GM21825 (cell line): Measurements from ENCODE around the gene YIPF7.

ENCODE experiments used
- ATAC-seq: cut with Tn5 transposase; IDR thresholded peaks from one replicate; pipeline ENCODE4 v1.9.1; 2021; ENCODE audit warnings: mild to moderate bottlenecking, moderate library complexity; ENCODE audit not compliant: unreplicated experiment

The YIPF7 gene

DNA sequence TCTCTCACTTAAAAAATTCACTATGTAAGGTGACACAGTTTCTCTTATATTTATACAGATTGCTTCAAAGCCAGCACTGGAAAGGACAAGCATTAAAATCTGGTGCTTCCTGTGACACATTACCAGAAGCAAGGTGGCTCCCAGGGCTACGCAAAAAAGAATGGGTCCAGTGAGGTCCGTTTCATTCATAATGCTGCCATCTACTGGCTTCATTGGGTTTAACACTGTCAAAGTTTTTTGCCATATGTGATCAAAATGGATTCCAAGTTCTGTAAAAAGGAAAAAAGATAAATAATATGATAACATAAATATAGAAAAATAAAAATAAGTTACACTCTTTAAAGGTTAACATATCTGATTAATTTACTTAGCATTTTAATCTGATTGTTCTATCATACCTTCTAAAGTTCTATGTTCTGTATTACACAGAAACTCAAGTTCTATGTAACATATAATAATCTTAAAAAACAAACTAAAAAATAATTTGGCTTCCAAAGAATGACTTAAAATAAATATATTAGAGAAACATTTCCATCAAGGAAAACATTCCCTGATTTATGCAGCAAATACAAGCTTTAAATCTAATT is 22.1 kb downstream of the YIPF7 start:
- peak; percentile 98 for ATAC-seq

DNA sequence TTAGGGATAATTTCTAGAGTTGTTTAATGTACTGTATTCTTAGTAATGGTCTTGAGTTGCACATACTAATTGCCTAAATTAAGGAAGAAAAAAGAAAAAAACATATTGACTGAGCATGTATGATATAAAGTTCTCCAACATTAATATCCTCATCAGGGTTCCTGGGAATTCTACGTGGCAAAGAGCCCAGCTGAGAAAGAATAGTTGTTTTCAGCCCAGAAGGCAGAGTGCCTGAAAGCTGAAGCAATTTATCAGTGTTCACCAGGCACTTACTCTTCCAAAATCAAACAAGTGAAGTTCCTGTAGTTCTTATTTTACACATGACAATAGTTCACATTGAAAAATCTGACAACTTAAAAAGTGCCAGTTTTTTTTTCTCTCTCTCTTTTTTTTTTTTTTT is 27.7 kb downstream of the YIPF7 start:
- no peak for ATAC-seq

DNA sequence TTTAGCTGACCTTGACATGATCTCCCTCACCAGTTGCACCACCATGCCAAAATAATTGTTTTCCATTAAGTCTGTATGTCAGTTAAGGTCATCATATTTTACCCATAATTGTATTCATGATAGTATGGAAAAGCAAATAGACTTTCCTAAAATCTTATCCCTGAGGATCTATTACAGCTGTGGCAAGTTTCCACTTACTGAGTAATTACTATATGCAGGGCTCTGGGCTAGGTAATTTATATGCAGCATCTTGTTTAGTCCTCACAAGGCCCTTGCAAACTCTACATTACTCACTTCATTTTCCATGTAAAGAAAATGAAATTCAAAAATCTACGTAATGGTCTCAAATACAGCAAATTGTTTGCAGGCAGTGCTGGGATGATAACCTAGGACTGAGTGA is 34.8 kb downstream of the YIPF7 start:
- ATAC-seq = no peak

DNA sequence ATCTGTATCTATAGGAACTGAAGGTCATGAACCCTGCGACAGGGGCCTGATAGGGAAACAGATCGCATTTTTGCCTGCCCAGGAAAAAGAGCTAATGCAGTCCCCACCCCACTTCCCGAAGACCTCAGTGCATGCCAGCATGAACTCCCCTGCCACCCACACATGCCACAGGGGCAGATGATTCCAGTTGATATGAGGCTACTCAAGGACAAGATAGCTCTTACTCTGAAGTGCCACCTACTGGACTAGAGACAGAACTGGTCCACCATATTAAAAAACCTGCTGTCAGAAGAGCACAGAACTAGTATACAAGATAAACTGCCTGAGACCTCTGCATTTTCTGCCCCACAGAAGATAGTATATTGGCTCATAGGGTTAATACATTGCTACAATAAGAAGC is 68.0 kb downstream of the YIPF7 start:
- no peak for ATAC-seq

DNA sequence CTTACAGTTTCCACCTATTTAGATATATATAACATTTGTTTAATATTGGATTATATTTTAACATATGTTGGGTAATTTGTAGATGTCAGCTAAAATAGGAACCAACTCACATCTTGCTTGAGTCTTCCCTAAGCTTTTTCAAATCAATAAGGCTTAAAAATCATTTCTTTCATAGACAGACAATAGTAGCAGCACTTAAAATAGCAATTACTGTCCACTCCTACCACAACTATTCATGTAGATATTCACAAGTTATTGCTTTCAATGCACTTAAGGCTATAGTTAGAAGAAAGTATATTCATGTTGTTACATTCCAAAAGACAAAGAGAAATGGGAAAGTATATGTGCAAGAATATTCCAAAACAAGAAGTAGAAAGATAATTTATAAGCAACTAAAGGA is 71.2 kb downstream of the YIPF7 start:
- no peak for ATAC-seq

DNA sequence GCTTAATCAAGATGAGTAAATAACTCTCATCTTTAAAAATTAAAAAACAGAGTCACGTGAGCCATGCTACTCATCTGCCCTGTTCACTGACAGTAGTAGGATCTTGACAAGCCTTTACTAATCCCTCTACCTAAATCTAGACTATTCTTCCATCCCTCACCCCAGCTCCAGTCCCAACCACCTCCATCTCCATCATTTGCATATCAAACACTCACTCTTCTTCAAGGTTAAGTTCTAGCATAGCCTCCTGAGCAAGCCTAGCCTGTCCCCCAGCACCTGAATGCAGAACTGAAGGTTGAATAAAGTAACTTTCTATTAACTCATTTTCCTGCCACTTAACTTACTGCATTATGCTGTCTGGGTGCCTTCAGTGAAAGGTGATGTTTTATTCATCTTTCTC is 72.5 kb downstream of the YIPF7 start:
- ATAC-seq = no peak
